LNCaP clone FGC (cell line): ENCODE results near the gene NRN1L.

Source experiments
- DNase-seq: peaks from one replicate; pipeline ENCODE4 v3.0.0-alpha.2; 2011; ENCODE audit warnings: low read depth
- H3K4me3 ChIP-seq: 2 replicates; pipeline ENCODE4 v1.5.1; 2011; ENCODE audit warnings: mild to moderate bottlenecking, low read depth, low read length, control low read depth
- TF ChIP-seq, protein P1 (sequence below): IDR thresholded peaks from 2 replicates; pipeline ENCODE4 v1.5.1; 2012; ENCODE audit warnings: mild to moderate bottlenecking; ENCODE audit not compliant: control insufficient read depth, insufficient read depth; ENCODE audit errors: extremely low read depth

The NRN1L gene

DNA sequence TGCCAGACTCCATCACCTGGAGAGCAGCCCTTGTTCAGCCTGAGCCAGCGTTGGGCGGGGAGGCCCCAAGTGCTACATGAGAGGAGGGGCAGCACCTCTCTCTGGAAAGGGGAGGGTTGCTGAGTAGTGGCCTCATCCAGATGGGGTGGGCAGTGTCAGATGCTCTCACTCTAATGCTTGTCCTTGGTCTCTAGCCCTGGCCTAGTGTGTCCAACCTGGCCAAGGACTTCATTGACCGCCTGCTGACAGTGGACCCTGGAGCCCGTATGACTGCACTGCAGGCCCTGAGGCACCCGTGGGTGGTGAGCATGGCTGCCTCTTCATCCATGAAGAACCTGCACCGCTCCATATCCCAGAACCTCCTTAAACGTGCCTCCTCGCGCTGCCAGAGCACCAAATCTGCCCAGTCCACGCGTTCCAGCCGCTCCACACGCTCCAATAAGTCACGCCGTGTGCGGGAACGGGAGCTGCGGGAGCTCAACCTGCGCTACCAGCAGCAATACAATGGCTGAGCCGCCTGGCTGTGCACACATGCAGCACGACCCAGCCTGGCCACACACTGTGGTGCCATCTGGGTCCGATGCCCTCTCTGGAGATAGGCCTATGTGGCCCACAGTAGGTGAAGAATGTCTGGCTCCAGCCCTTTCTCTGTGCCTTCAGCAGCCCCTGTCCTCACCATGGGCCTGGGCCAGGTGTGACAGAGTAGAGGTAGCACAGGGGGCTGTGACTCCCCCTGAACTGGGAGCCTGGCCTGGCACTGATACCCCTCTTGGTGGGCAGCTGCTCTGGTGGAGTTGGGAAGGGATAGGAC is 42.7 kb downstream of the NRN1L start:
- TF ChIP-seq, protein P1, sequence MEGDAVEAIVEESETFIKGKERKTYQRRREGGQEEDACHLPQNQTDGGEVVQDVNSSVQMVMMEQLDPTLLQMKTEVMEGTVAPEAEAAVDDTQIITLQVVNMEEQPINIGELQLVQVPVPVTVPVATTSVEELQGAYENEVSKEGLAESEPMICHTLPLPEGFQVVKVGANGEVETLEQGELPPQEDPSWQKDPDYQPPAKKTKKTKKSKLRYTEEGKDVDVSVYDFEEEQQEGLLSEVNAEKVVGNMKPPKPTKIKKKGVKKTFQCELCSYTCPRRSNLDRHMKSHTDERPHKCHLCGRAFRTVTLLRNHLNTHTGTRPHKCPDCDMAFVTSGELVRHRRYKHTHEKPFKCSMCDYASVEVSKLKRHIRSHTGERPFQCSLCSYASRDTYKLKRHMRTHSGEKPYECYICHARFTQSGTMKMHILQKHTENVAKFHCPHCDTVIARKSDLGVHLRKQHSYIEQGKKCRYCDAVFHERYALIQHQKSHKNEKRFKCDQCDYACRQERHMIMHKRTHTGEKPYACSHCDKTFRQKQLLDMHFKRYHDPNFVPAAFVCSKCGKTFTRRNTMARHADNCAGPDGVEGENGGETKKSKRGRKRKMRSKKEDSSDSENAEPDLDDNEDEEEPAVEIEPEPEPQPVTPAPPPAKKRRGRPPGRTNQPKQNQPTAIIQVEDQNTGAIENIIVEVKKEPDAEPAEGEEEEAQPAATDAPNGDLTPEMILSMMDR: no peak
- DNase-seq: no peak
- H3K4me3 ChIP-seq: no peak overlapping the region

DNA sequence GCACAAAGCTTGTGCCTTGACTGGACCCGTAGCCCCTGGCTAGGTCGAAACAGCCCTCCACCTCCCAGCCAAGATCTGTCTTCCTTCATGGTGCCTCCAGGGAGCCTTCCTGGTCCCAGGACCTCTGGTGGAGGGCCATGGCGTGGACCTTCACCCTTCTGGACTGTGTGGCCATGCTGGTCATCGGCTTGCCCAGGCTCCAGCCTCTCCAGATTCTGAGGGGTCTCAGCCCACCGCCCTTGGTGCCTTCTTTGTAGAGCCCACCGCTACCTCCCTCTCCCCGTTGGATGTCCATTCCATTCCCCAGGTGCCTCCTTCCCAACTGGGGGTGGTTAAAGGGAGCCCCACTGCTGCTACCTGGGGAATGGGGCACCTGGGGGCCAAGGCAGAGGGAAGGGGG is 43.5 kb downstream of the NRN1L start:
- H3K4me3 ChIP-seq: no peak overlapping the region
- no peak for DNase-seq
- TF ChIP-seq, protein P1: no peak

DNA sequence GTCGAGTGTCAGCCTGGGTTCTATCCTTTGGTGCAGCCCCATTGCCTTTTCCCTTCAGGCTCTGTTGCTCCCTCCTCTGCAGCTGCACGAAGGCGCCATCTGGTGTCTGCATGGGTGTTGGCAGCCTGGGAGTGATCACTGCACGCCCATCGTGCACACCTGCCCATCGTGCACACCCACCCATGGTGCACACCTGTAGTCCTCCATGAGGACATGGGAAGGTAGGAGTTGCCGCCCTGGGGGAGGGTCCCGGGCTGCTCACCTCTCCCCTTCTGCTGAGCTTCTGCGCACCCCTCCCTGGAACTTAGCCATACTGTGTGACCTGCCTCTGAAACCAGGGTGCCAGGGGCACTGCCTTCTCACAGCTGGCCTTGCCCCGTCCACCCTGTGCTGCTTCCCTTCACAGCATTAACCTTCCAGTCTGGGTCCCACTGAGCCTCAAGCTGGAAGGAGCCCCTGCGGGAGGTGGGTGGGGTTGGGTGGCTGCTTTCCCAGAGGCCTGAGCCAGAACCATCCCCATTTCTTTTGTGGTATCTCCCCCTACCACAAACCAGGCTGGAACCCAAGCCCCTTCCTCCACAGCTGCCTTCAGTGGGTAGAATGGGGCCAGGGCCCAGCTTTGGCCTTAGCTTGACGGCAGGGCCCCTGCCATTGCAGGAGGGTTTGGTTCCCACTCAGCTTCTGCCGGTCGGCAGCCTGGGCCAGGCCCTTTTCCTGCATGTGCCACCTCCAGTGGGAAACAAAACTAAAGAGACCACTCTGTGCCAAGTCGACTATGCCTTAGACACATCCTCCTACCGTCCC is 44.1 kb downstream of the NRN1L start:
- H3K4me3 ChIP-seq: no peak overlapping the region
- TF ChIP-seq, protein P1: peak; percentile 99
- no peak for DNase-seq

DNA sequence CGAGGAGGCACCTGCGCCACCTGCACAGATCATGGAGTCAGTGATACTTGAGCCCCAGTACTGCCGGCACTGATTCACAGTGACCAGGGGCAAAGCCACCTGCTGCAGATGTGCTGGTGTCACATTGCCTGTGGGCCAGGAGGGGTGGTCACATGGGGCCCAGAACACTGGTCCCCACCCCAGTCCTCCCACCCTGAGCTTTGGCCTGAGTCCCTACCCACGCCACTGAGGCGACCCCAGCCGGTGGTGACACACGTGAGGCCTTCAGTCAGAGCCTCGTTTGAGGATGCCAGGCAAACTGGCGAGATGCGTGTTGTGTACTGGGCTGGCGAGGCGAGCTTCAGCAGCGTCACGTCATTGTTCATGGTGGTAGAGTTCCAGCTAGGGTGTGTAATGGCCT is 45.5 kb downstream of the NRN1L start:
- no peak for DNase-seq
- TF ChIP-seq, protein P1: no peak
- H3K4me3 ChIP-seq: no peak overlapping the region

DNA sequence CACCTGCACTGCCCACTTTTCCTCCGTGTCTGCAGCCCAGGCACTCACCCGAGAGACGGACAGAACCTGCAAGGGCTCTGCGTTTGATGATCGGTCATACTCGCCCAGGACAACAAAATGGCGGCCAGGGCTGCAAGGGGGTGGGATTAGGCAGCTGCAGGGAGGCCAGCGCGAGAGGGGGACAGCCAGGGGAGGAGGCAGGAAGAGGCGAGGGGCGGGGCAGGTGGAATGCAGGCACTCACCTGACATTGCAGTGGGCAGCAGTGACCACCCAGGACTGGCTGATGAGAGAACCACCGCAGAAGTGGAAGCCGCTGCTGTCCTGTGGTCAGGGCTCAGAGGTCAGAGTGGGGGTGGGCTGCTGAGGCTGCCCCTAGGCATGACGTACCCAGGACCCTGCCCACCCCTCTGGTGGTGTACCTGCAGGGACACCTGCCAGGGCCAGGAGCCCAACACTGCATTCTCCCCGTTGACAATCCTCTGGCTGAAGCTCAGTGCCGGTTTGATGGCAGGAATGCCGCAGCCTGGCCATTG is 46.1 kb downstream of the NRN1L start:
- TF ChIP-seq, protein P1: no peak
- H3K4me3 ChIP-seq: no peak overlapping the region
- DNase-seq: no peak

DNA sequence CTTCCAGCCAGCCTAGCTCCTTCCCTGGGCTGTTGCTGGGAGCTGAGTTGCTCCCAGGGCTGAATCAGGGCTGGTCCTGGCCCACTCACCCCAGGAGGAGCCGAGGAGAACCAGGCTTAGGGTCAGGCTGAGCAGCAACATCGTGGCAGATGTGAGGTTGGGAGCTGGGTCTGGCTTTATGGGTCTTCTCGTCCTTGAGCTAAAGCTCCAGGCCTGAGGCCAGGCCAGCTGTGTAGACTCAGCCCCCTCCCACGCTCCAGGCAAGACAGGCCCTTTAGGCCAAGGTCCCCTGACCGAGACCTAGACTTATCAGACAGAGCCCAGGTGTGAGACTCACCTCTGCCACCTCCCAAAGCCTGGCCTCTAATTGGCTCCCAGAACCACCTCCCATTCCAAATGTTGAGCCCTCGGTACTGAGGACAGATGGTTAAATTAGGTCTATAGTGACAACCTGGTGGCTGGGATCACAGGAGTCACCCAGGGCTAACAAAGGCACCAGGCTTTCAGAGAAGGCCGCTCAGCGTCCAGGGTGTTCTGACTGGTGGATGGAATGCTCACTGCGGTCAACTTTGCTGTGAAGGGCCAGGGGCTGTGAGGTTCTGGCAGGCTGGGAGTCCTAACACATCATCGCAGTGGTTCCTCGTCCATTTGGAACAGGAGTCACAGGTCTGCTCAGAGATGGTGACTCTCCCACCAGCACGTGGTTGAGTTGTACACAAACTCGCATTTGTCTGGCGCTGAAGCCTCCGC is 47.2 kb downstream of the NRN1L start, which contains the start of gene CTRL:
Gene CTRL, minus strand, starts transcription at position 151 of the 750 bp plus-strand sequence. Its CDS starts 10 bp downstream, at position 141.
- H3K4me3 ChIP-seq: no peak within 1 kb of the TSS
- TF ChIP-seq, protein P1: no peak
- no peak for DNase-seq
